ENCODE data around the gene SEMA4B. TPM values are rescaled to one million over a fixed set of nuclear protein-coding genes. Genes with fewer than 3 reads are reported as not detected.

Gene SEMA4B
- polyA plus RNA-seq, 1 donor (not counting 4 experiments of a cell fraction or from before 2014, with no cell fraction given), result 58.7 TPM

- dilution Hi-C loops (cut with MboI; ENCODE audit: extremely low pct_ligation_motif_present, low sequenced_read_pairs), result no loop called here
- Histone ChIP-seq H3K27ac (ENCODE audit: control insufficient read depth, insufficient read depth, low read length) (peak overlapping the region; percentile 88), H3K9me3 (ENCODE audit: control insufficient read depth, low read depth, low read length) (no peaks in the 10 kb centered on the region), H3K9me1 (ENCODE audit: control insufficient read depth, extremely low read depth, insufficient read depth, low read length) (peaks cover 5% of the 10 kb centered on the region), H3K27me3 (ENCODE audit: control insufficient read depth, extremely low read depth, insufficient read depth, low read length) (no peaks in the 10 kb centered on the region), H3K4me3 (ENCODE audit: control insufficient read depth in 2 of 3, extremely low read depth in 1 of 3, insufficient read depth in 2 of 3, low read depth in 1 of 3, low read length in 3 of 3) (peak overlapping the region; percentile 69 to 94 (median 77)), H3K36me3 (ENCODE audit: control insufficient read depth in 2 of 2, extremely low read depth in 1 of 2, insufficient read depth in 2 of 2, low read length in 2 of 2) (peaks cover 7 to 29% of the 10 kb centered on the region in 2 experiments), H4K20me1 (ENCODE audit: control insufficient read depth, extremely low read depth, insufficient read depth, low read length) (peaks cover 3% of the 10 kb centered on the region), H2AFZ (ENCODE audit: control insufficient read depth, low read length) (no peak overlapping the region), H3K79me2 (ENCODE audit: control insufficient read depth, insufficient read depth, low read length) (peaks cover 53% of the 10 kb centered on the region), H3K4me2 (ENCODE audit: control insufficient read depth, extremely low read depth, insufficient read depth, low read depth, low read length) (peak overlapping the region; percentile 99), H3K9ac (ENCODE audit: control insufficient read depth, extremely low read depth, insufficient read depth, low read length) (peak overlapping the region; percentile 88), H3K4me1 (ENCODE audit: control insufficient read depth, extremely low read depth, insufficient read depth, low read length) (peaks cover 41% of the 10 kb centered on the region)
- TF ChIP-seq EZH2 (IDR thresholded peaks at IDR 0.05; ENCODE audit: low read length) (no peak), CTCF (optimal IDR thresholded peaks at IDR 0.05 in 1 of 3, IDR thresholded peaks at IDR 0.05 in 1 of 3, conservative IDR thresholded peaks at IDR 0.05 in 1 of 3; ENCODE audit: extremely low read depth in 1 of 3, insufficient read depth in 2 of 3, low read length in 3 of 3) (no peak)
- no peak for DNase-seq (ENCODE audit: low read depth, low spot score)
- no peak for FAIRE-seq
Measured at GRCh38 chr15:90266485-90266884, 65.4 kb downstream of the SEMA4B start.

GRCh38 chr15:90268415-90268814 is 67.3 kb downstream of the SEMA4B start:
- H3K9me1 ChIP-seq (ENCODE audit: control insufficient read depth, extremely low read depth, insufficient read depth, low read length), result peaks cover 5% of the 10 kb centered on the region
- peaks cover 60% of the 10 kb centered on the region for H3K79me2 ChIP-seq (ENCODE audit: control insufficient read depth, insufficient read depth, low read length)
- H3K4me3 ChIP-seq (ENCODE audit: control insufficient read depth in 2 of 3, extremely low read depth in 1 of 3, insufficient read depth in 2 of 3, low read depth in 1 of 3, low read length in 3 of 3), result no peak overlapping the region
- peaks cover 13 to 34% of the 10 kb centered on the region in 2 experiments for H3K36me3 ChIP-seq (ENCODE audit: control insufficient read depth in 2 of 2, extremely low read depth in 1 of 2, insufficient read depth in 2 of 2, low read length in 2 of 2)
- peak overlapping the region; percentile 7 for H3K4me2 ChIP-seq (ENCODE audit: control insufficient read depth, extremely low read depth, insufficient read depth, low read depth, low read length)
- H3K4me1 ChIP-seq (ENCODE audit: control insufficient read depth, extremely low read depth, insufficient read depth, low read length), result peaks cover 28% of the 10 kb centered on the region
- H3K27me3 ChIP-seq (ENCODE audit: control insufficient read depth, extremely low read depth, insufficient read depth, low read length), result no peaks in the 10 kb centered on the region
- no peak for FAIRE-seq
- no peak overlapping the region for H3K9ac ChIP-seq (ENCODE audit: control insufficient read depth, extremely low read depth, insufficient read depth, low read length)
- TF ChIP-seq CTCF (optimal IDR thresholded peaks at IDR 0.05 in 1 of 3, IDR thresholded peaks at IDR 0.05 in 1 of 3, conservative IDR thresholded peaks at IDR 0.05 in 1 of 3; ENCODE audit: extremely low read depth in 1 of 3, insufficient read depth in 2 of 3, low read length in 3 of 3) (no peak), EZH2 (IDR thresholded peaks at IDR 0.05; ENCODE audit: low read length) (no peak)
- H3K27ac ChIP-seq (ENCODE audit: control insufficient read depth, insufficient read depth, low read length), result no peak overlapping the region
- peaks cover 3% of the 10 kb centered on the region for H4K20me1 ChIP-seq (ENCODE audit: control insufficient read depth, extremely low read depth, insufficient read depth, low read length)
- H3K9me3 ChIP-seq (ENCODE audit: control insufficient read depth, low read depth, low read length), result no peaks in the 10 kb centered on the region
- H2AFZ ChIP-seq (ENCODE audit: control insufficient read depth, low read length), result no peak overlapping the region
- DNase-seq (ENCODE audit: low read depth, low spot score), result no peak
- dilution Hi-C loops (cut with MboI; ENCODE audit: extremely low pct_ligation_motif_present, low sequenced_read_pairs), result no loop called here

Measured in keratinocyte (primary cell).